Skeletal muscle tissue (tissue), 4 donors: Measurements from ENCODE around the gene ATPAF1. TPM values are rescaled to one million over a fixed set of nuclear protein-coding genes. Genes with fewer than 3 reads are reported as not detected.

Experiments
- H3K27ac ChIP-seq: one replicate; pipeline ENCODE4 v1.7.0; 2013; ENCODE audit warnings: mild to moderate bottlenecking, low read depth, low read length, inconsistent platforms
- H3K27me3 ChIP-seq, 3 donors: one replicate each; pipeline ENCODE4 v1.7.0; 2013; ENCODE audit warnings: low read length in 3 of 3; ENCODE audit not compliant: control insufficient read depth in 3 of 3, insufficient read depth in 3 of 3
- H3K36me3 ChIP-seq, 3 donors: one replicate each; pipeline ENCODE4 v1.7.0; 2013; ENCODE audit warnings: low read length in 3 of 3; ENCODE audit not compliant: control insufficient read depth in 3 of 3, insufficient read depth in 3 of 3
- H3K4me1 ChIP-seq, 3 donors: one replicate each; pipeline ENCODE4 v1.7.0; 2013; ENCODE audit warnings: low read length in 3 of 3, mild to moderate bottlenecking in 3 of 3; ENCODE audit not compliant: control insufficient read depth in 3 of 3, insufficient read depth in 3 of 3
- H3K4me3 ChIP-seq, 3 donors: one replicate each; pipeline ENCODE4 v1.7.0; 2013; ENCODE audit warnings: low read length in 3 of 3
- H3K9ac ChIP-seq, 3 donors: one replicate each; pipeline ENCODE4 v1.7.0; 2013; ENCODE audit warnings: low read length in 3 of 3, mild to moderate bottlenecking in 3 of 3, moderate library complexity in 2 of 3, low read depth in 1 of 3
- H3K9me3 ChIP-seq, 3 donors: one replicate each; pipeline ENCODE4 v1.7.0; 2013; ENCODE audit warnings: low read length in 3 of 3; ENCODE audit not compliant: control insufficient read depth in 3 of 3
- total RNA-seq: library from RNA; depleted of rRNA; stranded (reverse); fragments of >200 nt; gene quantifications from one replicate; pipeline ENCODE4 v1.2.3, GENCODE V29; 2014
- donor health status: Osteomylitis.

Gene ATPAF1
- total RNA-seq, 1 donor from 2014 or later: 50.1 TPM

DNA sequence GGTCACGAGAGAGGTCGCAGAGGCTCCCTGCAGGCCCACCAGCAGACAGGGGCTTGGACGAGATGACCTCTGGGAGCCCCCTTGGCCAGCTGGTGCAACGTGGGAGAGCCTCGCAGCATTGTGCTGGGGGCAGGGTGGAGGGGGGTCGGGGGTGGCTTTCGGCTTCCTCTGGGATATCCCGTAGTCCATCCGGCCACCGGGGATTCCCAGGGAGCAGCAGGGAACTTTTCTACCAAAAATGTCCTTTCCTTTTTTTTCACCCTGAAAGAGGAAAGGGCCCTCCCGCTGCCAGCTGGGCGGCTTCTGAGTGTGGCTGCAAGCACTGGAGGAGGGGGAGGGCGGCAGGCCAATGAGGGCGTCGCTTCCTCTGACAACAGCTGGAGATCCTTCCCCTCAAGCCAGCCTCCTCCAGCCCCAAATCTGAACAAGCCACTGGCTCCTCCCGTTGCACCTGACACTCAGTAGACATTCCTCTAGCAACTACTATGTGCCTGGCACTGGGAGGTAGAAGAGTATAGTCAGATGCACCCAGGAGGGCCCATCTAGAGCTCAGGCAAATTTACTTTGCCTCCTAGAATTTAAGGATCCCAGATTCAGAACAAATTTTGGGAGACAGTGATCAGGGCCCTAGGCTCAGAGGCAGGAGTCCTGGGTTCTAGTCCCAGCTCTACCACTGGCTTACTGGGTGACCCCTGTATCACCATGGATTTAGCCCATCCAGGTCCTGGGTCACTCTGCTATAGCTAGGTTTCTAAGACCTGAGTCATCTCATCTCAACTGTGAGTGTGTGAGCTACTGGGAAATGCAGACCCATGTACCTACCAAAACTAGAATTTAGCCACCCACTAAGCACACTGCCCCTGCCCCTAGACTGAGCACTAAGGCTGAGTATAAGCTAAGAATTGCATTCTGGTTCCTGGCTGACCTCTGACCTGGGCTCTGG lies 54.2 kb downstream of the ATPAF1 start:
- no peaks in the 10 kb centered on the region for H3K27me3 ChIP-seq
- H3K27ac ChIP-seq: peak overlapping the region; percentile 90
- peaks cover 53 to 64% (median 57%) of the 10 kb centered on the region in 3 donors for H3K4me1 ChIP-seq
- no peaks in the 10 kb centered on the region for H3K9me3 ChIP-seq
- peak overlapping the region; percentile 36 to 76 (median 52) for H3K9ac ChIP-seq
- peak overlapping the region; percentile 52 to 65 (median 56) for H3K4me3 ChIP-seq
- peaks cover 11 to 22% (median 15%) of the 10 kb centered on the region in 3 donors for H3K36me3 ChIP-seq

DNA sequence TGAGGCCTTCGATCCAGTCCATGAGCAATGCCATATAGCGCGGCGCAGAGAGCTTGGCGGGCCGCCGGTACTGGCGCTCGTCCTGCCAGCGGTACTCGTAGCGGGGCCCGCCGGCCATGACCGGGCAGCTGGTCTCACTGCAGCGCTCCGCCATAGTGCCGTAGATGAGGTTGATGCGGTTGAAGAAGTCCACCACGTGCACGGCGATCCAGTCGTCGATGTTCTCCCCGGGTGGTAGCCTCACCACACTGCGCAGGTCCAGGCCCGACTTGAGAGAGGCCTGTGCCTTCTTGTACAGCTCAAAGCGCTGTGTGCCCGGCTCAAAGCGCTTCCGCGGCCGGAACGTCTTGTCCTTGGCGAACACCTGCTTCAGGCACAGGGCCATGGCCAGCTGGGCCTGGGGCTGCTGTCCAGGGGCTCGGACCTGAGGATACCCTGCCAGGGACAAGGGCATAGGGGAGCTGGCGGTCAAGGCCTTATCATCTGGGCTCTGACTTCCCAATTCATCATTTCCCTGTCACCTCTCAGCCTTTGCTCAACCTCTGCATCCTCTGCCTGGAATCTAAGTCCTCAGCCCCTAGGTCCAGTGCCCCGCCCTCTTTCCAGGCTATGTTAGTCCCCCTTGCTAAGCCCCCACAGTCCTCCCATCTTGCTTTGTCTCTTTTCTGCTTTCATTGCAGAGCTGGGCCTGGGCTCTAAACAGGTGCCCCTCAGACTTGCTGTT lies 55.1 kb downstream of the ATPAF1 start:
- Histone ChIP-seq H3K4me3 (peak overlapping the region; percentile 52 to 65 (median 56)), H3K9me3 (no peaks in the 10 kb centered on the region), H3K9ac (peak overlapping the region; percentile 36 to 76 (median 52)), H3K27me3 (no peaks in the 10 kb centered on the region), H3K4me1 (peaks cover 55 to 67% (median 63%) of the 10 kb centered on the region in 3 donors), H3K36me3 (peaks cover 19 to 30% (median 23%) of the 10 kb centered on the region in 3 donors), H3K27ac (peak overlapping the region; percentile 90)

DNA sequence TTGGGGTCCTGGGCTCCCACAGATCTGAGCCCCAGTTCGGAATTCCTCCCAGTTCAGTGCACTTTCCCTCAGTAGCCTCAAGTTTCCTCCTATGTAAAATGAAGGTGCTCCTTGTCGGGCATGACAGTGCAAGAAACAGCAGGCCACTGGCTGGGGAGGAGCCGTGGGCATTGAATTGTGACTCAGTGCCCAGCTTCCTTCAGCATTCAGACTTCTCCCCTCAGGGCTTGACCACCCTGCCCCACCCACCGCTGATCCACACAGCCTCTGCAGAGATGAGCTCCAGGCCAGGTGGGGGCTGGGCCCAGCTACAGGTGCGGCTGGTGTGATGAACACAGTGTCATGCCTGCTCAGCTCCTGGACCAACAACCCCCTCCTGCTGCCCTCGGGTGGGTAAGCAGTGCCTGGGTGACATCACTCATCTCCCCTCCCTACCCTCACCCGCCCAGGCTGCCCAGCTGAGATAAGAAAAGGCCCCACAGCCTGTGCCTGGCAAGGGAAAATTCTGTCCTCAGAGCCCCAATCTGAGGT lies 56.4 kb downstream of the ATPAF1 start:
- H3K9ac ChIP-seq: peak overlapping the region; percentile 29 to 57 (median 55)
- H3K4me3 ChIP-seq: peak overlapping the region in 2 of 3 donors; percentile 55 to 61
- H3K36me3 ChIP-seq: peaks cover 22 to 35% (median 26%) of the 10 kb centered on the region in 3 donors
- H3K4me1 ChIP-seq: peaks cover 61 to 67% (median 64%) of the 10 kb centered on the region in 3 donors
- no peaks in the 10 kb centered on the region for H3K9me3 ChIP-seq
- peak overlapping the region; percentile 52 for H3K27ac ChIP-seq
- no peaks in the 10 kb centered on the region for H3K27me3 ChIP-seq

DNA sequence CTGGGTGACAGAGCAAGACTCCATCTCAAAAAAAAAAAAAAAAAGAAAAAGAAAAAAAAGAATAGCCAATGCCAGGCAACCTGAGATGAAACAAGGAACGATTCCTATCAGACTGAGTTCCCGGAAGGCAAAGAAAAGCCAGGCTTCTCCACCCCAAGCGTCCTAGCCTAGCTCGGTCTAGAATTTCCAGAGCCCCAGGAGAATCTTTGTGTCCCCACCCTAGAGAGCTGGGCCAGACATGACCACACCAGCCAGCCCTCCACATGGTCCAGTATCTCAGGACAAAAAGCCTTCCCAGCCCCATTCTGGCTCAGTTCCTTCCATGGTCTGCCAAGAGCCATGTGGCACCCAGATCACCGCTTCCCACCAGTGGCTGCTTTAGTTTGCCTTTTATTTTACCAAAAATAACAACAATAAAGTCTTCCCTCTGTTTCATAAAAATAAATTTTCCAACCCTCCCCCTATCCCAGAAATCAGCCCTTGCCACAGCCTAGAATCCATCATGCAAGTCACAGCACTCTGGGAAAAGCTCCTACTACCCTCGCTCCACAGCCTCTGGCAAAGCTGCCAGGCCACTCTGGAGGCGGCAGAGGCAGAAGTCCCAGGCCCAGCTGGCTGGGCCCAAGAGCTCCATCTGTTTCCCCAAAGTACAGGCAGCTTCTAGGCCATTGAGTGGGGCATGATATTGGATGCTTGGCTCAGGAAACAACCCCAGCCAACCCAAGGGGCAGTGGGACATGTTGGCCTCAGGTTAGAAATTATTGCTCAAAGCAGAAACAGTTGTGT lies 60.6 kb downstream of the ATPAF1 start:
- peaks cover 51 to 60% (median 55%) of the 10 kb centered on the region in 3 donors for H3K4me1 ChIP-seq
- H3K9ac ChIP-seq: peak overlapping the region in 1 of 3 donors; percentile 10
- H3K27me3 ChIP-seq: no peaks in the 10 kb centered on the region
- H3K9me3 ChIP-seq: no peaks in the 10 kb centered on the region
- no peak overlapping the region for H3K4me3 ChIP-seq
- peaks cover 22 to 33% (median 23%) of the 10 kb centered on the region in 3 donors for H3K36me3 ChIP-seq
- no peak overlapping the region for H3K27ac ChIP-seq

DNA sequence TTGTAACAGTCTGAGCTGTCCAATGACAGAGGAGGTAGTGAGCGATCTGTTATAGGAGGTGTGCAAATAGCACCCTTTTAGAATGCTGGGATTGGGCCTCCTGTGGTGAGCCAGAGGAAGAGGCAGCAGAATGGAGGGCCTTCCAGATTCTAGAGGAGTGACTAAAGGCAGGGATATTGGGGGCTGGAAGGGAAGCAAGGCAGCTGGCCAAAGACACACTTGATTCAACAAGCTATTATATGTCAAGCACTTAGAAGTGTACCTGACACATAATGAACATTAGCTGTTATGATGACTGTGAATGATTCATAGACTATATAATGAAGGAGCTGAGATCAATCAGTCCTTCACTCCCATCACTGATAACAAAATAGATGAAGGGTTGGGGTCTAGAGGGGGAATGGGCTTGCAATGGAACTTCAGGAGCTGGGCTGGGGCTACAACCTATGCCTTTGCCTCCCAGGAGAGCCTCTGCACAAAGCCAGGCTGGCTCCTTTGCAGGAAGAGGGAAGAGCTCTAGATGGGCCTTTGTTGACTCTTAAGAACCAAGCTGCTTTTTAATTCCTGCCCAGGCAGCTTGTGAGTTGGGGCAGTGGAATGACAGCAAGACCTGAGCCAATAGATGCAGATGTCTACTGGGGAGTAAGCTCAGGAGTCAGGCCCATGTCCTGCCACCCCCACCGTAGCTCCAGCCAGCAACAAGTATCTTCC lies 61.8 kb downstream of the ATPAF1 start:
- Histone ChIP-seq H3K27ac (no peak overlapping the region), H3K9ac (no peak overlapping the region)

DNA sequence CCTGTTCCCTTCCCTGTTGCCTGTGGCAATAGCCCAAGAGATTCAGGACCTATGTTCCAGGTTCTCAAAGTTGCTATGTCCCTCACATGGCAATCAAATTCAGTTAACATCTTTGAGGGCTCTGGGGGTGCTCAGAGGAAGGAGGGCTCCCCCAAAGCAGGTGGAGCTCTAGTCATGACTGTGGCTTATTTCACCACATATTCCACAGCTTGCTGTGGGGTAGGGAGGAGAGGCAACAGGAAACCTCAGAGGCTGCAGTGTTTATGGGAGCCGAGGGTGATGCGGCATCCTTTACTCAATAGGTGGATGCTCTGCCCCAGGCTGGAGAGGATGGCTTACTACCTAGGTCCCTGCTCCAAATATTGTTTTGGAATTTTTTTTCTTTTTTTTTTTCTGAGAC lies 62.9 kb downstream of the ATPAF1 start:
- Histone ChIP-seq H3K9ac (peak overlapping the region in 1 of 3 donors; percentile 98), H3K36me3 (peaks cover 22 to 25% (median 23%) of the 10 kb centered on the region in 3 donors), H3K27me3 (no peaks in the 10 kb centered on the region), H3K27ac (no peak overlapping the region), H3K4me3 (no peak overlapping the region), H3K4me1 (peaks cover 44 to 55% (median 46%) of the 10 kb centered on the region in 3 donors), H3K9me3 (no peaks in the 10 kb centered on the region)

More for the DNA sequence above, 61.8 kb downstream of the ATPAF1 start:
- Histone ChIP-seq H3K36me3 (peaks cover 22 to 26% (median 23%) of the 10 kb centered on the region in 3 donors), H3K9me3 (no peaks in the 10 kb centered on the region), H3K4me3 (no peak overlapping the region), H3K4me1 (peaks cover 48 to 56% (median 50%) of the 10 kb centered on the region in 3 donors), H3K27me3 (no peaks in the 10 kb centered on the region)

DNA sequence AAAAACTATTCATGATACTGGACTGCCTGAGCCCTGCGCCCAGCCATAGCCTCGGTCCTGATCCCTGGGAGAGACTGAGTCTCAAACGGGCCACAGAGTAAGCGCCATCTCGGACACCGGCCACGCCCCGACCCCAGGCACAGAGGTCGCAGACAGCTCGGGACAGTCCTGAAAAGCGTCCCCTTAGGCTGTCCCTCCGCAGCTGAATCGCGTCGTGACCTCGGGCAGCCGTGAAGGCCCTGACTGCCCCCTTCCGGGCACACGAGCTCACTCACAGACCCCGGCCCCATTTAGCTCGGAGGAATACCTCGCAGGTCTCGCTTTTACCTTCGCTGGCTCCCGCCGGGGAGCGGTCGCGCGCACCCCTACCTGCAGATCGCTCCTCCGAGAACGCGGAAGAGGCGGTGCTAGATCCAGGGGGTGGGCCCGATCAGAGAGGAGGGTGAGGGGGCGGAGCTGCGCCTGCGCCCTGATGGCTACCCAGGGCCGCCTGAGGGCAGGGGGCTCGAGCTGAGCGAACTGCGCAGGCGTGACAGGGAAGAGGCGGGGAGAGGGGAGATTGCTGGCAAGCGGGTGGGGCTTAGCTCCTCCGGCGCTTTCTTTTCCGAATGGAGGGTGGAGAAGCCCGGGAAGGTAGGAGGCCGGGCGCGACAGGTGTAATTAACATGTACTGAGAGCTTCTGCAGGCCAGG lies 64.2 kb downstream of the ATPAF1 start, which contains the start of gene MKNK1:
Gene MKNK1 (minus strand): TSS at position 411 of the 692 bp plus-strand sequence. CDS start 20,941 bp downstream, outside the sequence.
- no peaks in the 10 kb centered on the region for H3K27me3 ChIP-seq
- peaks cover 12 to 14% (median 12%) of the 10 kb centered on the region in 3 donors for H3K36me3 ChIP-seq
- peak within 1 kb of the TSS; percentile 89 to 98 (median 98) for H3K4me3 ChIP-seq
- peaks cover 46 to 62% (median 55%) of the 10 kb centered on the region in 3 donors for H3K4me1 ChIP-seq
- H3K9ac ChIP-seq: peak within 1 kb of the TSS; percentile 90 to 98 (median 92)
- H3K9me3 ChIP-seq: no peaks in the 10 kb centered on the region
- H3K27ac ChIP-seq: peak within 1 kb of the TSS; percentile 70

DNA sequence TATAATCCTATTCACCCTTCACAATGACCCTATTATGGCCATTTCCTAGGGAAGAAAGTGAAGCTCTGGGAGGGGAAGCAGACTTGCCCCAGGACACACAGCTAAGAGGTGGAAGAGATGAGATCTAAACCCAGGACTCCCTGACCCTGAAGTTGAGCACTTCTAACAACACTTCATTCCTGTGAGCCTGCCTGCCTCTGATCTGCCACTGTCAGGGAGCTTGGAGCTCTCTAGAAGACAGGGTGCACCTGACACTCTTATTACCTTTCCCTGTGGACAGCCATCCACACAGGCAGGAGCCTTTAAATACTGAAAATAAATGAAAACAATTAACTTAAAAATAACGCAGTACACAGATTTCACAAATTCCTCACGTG lies 64.7 kb downstream of the ATPAF1 start:
- no peaks in the 10 kb centered on the region for H3K27me3 ChIP-seq
- peak overlapping the region; percentile 90 to 98 (median 92) for H3K9ac ChIP-seq
- peak overlapping the region; percentile 89 to 98 (median 98) for H3K4me3 ChIP-seq
- H3K4me1 ChIP-seq: peaks cover 47 to 65% (median 59%) of the 10 kb centered on the region in 3 donors
- H3K9me3 ChIP-seq: no peaks in the 10 kb centered on the region
- H3K27ac ChIP-seq: peak overlapping the region; percentile 70
- H3K36me3 ChIP-seq: peaks cover 6 to 9% (median 6%) of the 10 kb centered on the region in 3 donors
